ENCODE measurements around the gene SRM. TPM values are rescaled to one million over a fixed set of nuclear protein-coding genes. Genes with fewer than 3 reads are reported as not detected.
A peak's percentile ranks its signal among the peaks of the same experiment; 100 is the strongest.
"Not testable (repeated sequence)": the region's sequence is repeated elsewhere in the genome, so short reads cannot be mapped to it uniquely, and the experiment has no call there.

The SRM gene
- 188 TPM for polyA plus RNA-seq (2013, experiment 1 of 2)
- polyA plus RNA-seq (2013, experiment 2 of 2) = 167 TPM

- H3K9me3 ChIP-seq (ENCODE audit: insufficient read depth, low read depth, low read length) = no peaks in the 10 kb centered on the region
- H3K36me3 ChIP-seq (ENCODE audit: insufficient read depth, low read length) = peaks cover 38% of the 10 kb centered on the region
- H3K4me1 ChIP-seq (ENCODE audit: insufficient read depth, low read length) = peaks cover 4% of the 10 kb centered on the region; the same call in 1 of the 2 replicates
- peak within 1 kb of the TSS; percentile 89 for H3K9ac ChIP-seq (ENCODE audit: low read depth, low read length)
- WGBS = under 1% methylated on average over 82 of the region's 83 CpGs
- H3K4me3 ChIP-seq (ENCODE audit: low read length) = peak within 1 kb of the TSS; percentile 95
- peak within 1 kb of the TSS; percentile 70 for H3K27ac ChIP-seq (ENCODE audit: low read depth, low read length)
- no peaks in the 10 kb centered on the region for H3K27me3 ChIP-seq (ENCODE audit: insufficient read depth, low read length)
Measured at GRCh38 chr1:11059968-11060830, at the start of gene SRM. Gene SRM (minus strand): TSS chr1:11060018. CDS start chr1:11059943, 75 bp downstream.

- WGBS = 94% methylated on average over 7 of the region's 7 CpGs
- Histone ChIP-seq H3K9me3 (ENCODE audit: insufficient read depth, low read depth, low read length) (no peaks in the 10 kb centered on the region), H3K27me3 (ENCODE audit: insufficient read depth, low read length) (no peaks in the 10 kb centered on the region), H3K27ac (ENCODE audit: low read depth, low read length) (no peak overlapping the region), H3K9ac (ENCODE audit: low read depth, low read length) (no peak overlapping the region), H3K4me3 (ENCODE audit: low read length) (no peak overlapping the region), H3K4me1 (ENCODE audit: insufficient read depth, low read length) (no peaks in the 10 kb centered on the region), H3K36me3 (ENCODE audit: insufficient read depth, low read length) (peaks cover 76% of the 10 kb centered on the region)
Measured at GRCh38 chr1:11109047-11109760, 49.4 kb upstream of the SRM start.

GRCh38 chr1:11107599-11107998 lies 47.8 kb upstream of the SRM start:
- Histone ChIP-seq H3K9ac (ENCODE audit: low read depth, low read length) (no peak overlapping the region), H3K36me3 (ENCODE audit: insufficient read depth, low read length) (peaks cover 61% of the 10 kb centered on the region)
- 97% methylated on average over 5 of the region's 5 CpGs for WGBS

GRCh38 chr1:11105586-11105985 lies 45.8 kb upstream of the SRM start:
- Histone ChIP-seq H3K4me1 (ENCODE audit: insufficient read depth, low read length) (no peaks in the 10 kb centered on the region), H3K27ac (ENCODE audit: low read depth, low read length) (no peak overlapping the region), H3K9ac (ENCODE audit: low read depth, low read length) (no peak overlapping the region), H3K9me3 (ENCODE audit: insufficient read depth, low read depth, low read length) (no peaks in the 10 kb centered on the region), H3K27me3 (ENCODE audit: insufficient read depth, low read length) (no peaks in the 10 kb centered on the region), H3K36me3 (ENCODE audit: insufficient read depth, low read length) (peaks cover 43% of the 10 kb centered on the region), H3K4me3 (ENCODE audit: low read length) (no peak overlapping the region)
- 96% methylated on average over 8 of the region's 10 CpGs for WGBS

More at GRCh38 chr1:11107599-11107998, 47.8 kb upstream of the SRM start:
- H3K4me1 ChIP-seq (ENCODE audit: insufficient read depth, low read length) = no peaks in the 10 kb centered on the region
- H3K9me3 ChIP-seq (ENCODE audit: insufficient read depth, low read depth, low read length) = no peaks in the 10 kb centered on the region
- no peak overlapping the region for H3K27ac ChIP-seq (ENCODE audit: low read depth, low read length)
- H3K27me3 ChIP-seq (ENCODE audit: insufficient read depth, low read length) = no peaks in the 10 kb centered on the region
- no peak overlapping the region for H3K4me3 ChIP-seq (ENCODE audit: low read length)

GRCh38 chr1:11101347-11101746 lies 41.5 kb upstream of the SRM start:
- Histone ChIP-seq H3K9ac (ENCODE audit: low read depth, low read length) (no peak overlapping the region), H3K9me3 (ENCODE audit: insufficient read depth, low read depth, low read length) (no peaks in the 10 kb centered on the region), H3K4me1 (ENCODE audit: insufficient read depth, low read length) (no peaks in the 10 kb centered on the region), H3K27me3 (ENCODE audit: insufficient read depth, low read length) (no peaks in the 10 kb centered on the region), H3K4me3 (ENCODE audit: low read length) (no peak overlapping the region), H3K27ac (ENCODE audit: low read depth, low read length) (no peak overlapping the region), H3K36me3 (ENCODE audit: insufficient read depth, low read length) (peaks cover 26% of the 10 kb centered on the region)
- 94% methylated on average over 6 of the region's 6 CpGs for WGBS

GRCh38 chr1:11100806-11101205 lies 41.0 kb upstream of the SRM start:
- 96% methylated on average over 17 of the region's 17 CpGs for WGBS
- H3K27me3 ChIP-seq (ENCODE audit: insufficient read depth, low read length); H3K9me3 ChIP-seq (ENCODE audit: insufficient read depth, low read depth, low read length); H3K4me3 ChIP-seq (ENCODE audit: low read length); H3K27ac ChIP-seq (ENCODE audit: low read depth, low read length); H3K4me1 ChIP-seq (ENCODE audit: insufficient read depth, low read length); H3K9ac ChIP-seq (ENCODE audit: low read depth, low read length): not testable (repeated sequence)
- H3K36me3 ChIP-seq (ENCODE audit: insufficient read depth, low read length) = peaks cover 26% of the 10 kb centered on the region

- H3K9me3 ChIP-seq (ENCODE audit: insufficient read depth, low read depth, low read length) = no peaks in the 10 kb centered on the region
- H3K9ac ChIP-seq (ENCODE audit: low read depth, low read length) = peak overlapping the region; percentile 99
- H3K36me3 ChIP-seq (ENCODE audit: insufficient read depth, low read length) = peaks cover 32% of the 10 kb centered on the region
- 79% methylated on average over 13 of the region's 13 CpGs for WGBS
- H3K4me3 ChIP-seq (ENCODE audit: low read length) = peak overlapping the region; percentile 97
- no peak overlapping the region for H3K27ac ChIP-seq (ENCODE audit: low read depth, low read length)
- H3K4me1 ChIP-seq (ENCODE audit: insufficient read depth, low read length) = no peaks in the 10 kb centered on the region
- no peaks in the 10 kb centered on the region for H3K27me3 ChIP-seq (ENCODE audit: insufficient read depth, low read length)
Measured at GRCh38 chr1:11100149-11100493, 40.3 kb upstream of the SRM start.

GRCh38 chr1:11099310-11100148 lies 39.7 kb upstream of the SRM start, which contains the start of gene EXOSC10:
Gene EXOSC10 (minus strand): TSS chr1:11099869. CDS start chr1:11099831, 38 bp downstream.
- 1% methylated on average over 78 of the region's 78 CpGs for WGBS
- Histone ChIP-seq H3K36me3 (ENCODE audit: insufficient read depth, low read length) (peaks cover 38% of the 10 kb centered on the region), H3K9ac (ENCODE audit: low read depth, low read length) (peak within 1 kb of the TSS; percentile 99), H3K27me3 (ENCODE audit: insufficient read depth, low read length) (no peaks in the 10 kb centered on the region), H3K9me3 (ENCODE audit: insufficient read depth, low read depth, low read length) (no peaks in the 10 kb centered on the region), H3K4me1 (ENCODE audit: insufficient read depth, low read length) (no peaks in the 10 kb centered on the region), H3K4me3 (ENCODE audit: low read length) (peak within 1 kb of the TSS; percentile 97), H3K27ac (ENCODE audit: low read depth, low read length) (peak within 1 kb of the TSS; percentile 91)

GRCh38 chr1:11098931-11099309 lies 39.1 kb upstream of the SRM start:
- no peaks in the 10 kb centered on the region for H3K4me1 ChIP-seq (ENCODE audit: insufficient read depth, low read length)
- peaks cover 44% of the 10 kb centered on the region for H3K36me3 ChIP-seq (ENCODE audit: insufficient read depth, low read length)
- H3K27ac ChIP-seq (ENCODE audit: low read depth, low read length) = peak overlapping the region; percentile 91; the same call in 1 of the 2 replicates
- 18% methylated on average over 4 of the region's 5 CpGs for WGBS
- peak overlapping the region; percentile 99 for H3K9ac ChIP-seq (ENCODE audit: low read depth, low read length)
- H3K9me3 ChIP-seq (ENCODE audit: insufficient read depth, low read depth, low read length) = no peaks in the 10 kb centered on the region
- H3K27me3 ChIP-seq (ENCODE audit: insufficient read depth, low read length) = no peaks in the 10 kb centered on the region
- H3K4me3 ChIP-seq (ENCODE audit: low read length) = peak overlapping the region; percentile 97

GRCh38 chr1:11083784-11084183 lies 24.0 kb upstream of the SRM start:
- H3K9ac ChIP-seq (ENCODE audit: low read depth, low read length); H3K4me1 ChIP-seq (ENCODE audit: insufficient read depth, low read length); H3K4me3 ChIP-seq (ENCODE audit: low read length); H3K27ac ChIP-seq (ENCODE audit: low read depth, low read length); H3K9me3 ChIP-seq (ENCODE audit: insufficient read depth, low read depth, low read length); H3K27me3 ChIP-seq (ENCODE audit: insufficient read depth, low read length): not testable (repeated sequence)
- WGBS = no CpG with 5 or more reads among the region's 3 CpGs
- H3K36me3 ChIP-seq (ENCODE audit: insufficient read depth, low read length) = peaks cover 63% of the 10 kb centered on the region

Measured in HUES64 (cell line).